Iris pigment epithelial cell (primary cell): Measurements from ENCODE around the gene IFNA21.
"Not testable (repeated sequence)": the region's sequence is repeated elsewhere in the genome, so short reads cannot be mapped to it uniquely, and the experiment has no call there.

Source experiments
- DNase-seq: peaks from one replicate; pipeline ENCODE4 v3.0.0-alpha.2; 2011; ENCODE audit warnings: low read depth

IFNA21 gene

GRCh38 chr9:21141427-21141882 is 25.0 kb downstream of the IFNA21 start, which contains the start of gene IFNW1:
Gene IFNW1 (minus strand): TSS chr9:21141832. CDS start chr9:21141570, 262 bp downstream.
- DNase-seq: no peak

- DNase-seq: no peak
Observed at GRCh38 chr9:21137020-21137419, 29.4 kb downstream of the IFNA21 start.

- no peak for DNase-seq
Observed at GRCh38 chr9:21135736-21136135, 30.7 kb downstream of the IFNA21 start.

GRCh38 chr9:21128186-21128585 is 38.3 kb downstream of the IFNA21 start:
- not testable (repeated sequence) for DNase-seq

GRCh38 chr9:21121595-21122251 is 44.7 kb downstream of the IFNA21 start:
- DNase-seq: no peak

GRCh38 chr9:21121079-21121478 is 45.4 kb downstream of the IFNA21 start:
- no peak for DNase-seq

- no peak for DNase-seq
Observed at GRCh38 chr9:21119093-21119770, 47.2 kb downstream of the IFNA21 start.
